NCI-H128 (cell line): ENCODE results near the gene MLEC.
"Not testable (repeated sequence)": the region's sequence is repeated elsewhere in the genome, so short reads cannot be mapped to it uniquely, and the experiment has no call there.

Experiments used
- DNase-seq: peaks from one replicate; lab custom pipeline; 2025; ENCODE audit not compliant: unreplicated experiment; lab: John Stamatoyannopoulos, UW

Gene MLEC

GRCh38 chr12:120661432-120661831, 25.5 kb upstream of the MLEC start:
- DNase-seq = no peak

DNA sequence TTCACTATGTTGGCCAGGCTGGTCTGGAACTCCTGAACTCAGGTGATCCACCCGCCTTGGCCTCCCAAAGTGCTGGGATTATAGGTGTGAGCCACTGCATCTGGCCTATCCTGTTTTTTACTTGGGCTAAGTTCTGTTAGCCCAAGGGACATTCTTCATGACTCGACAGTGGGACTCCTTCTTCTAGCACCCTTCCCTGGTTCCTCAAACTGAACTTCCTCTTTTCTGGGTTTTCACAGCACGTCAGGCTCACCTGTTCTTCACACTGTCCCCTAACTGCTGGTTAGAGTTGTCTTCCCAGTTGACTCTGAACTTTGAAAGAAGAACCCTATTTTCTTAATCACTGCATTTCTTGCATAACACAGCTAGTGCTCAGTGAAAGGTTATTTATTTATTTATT, 24.1 kb upstream of the MLEC start:
- DNase-seq = no peak

DNA sequence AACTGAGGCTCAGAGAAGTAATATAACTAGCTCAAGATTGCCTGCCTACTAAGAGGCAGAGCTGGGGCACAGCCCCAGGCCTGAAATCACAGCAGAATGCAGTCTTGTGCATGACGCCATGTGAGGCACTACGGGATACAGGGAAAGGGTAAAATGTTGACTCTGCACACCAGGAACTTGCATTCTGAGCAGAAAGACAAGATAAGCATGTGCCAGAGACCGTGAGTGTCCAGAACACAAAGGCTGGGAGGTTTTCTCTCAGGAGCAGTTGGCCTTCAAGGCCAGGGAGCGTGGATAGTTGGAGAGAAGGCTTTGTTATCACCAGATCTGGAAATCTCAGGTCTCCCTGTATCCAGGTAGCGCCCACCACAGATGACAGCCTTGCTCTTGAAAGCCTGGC, 23.2 kb upstream of the MLEC start:
- no peak for DNase-seq

GRCh38 chr12:120666571-120667390, 20.2 kb upstream of the MLEC start:
- no peak for DNase-seq

- DNase-seq = no peak
Observed at GRCh38 chr12:120668091-120668867, 18.7 kb upstream of the MLEC start.

DNA sequence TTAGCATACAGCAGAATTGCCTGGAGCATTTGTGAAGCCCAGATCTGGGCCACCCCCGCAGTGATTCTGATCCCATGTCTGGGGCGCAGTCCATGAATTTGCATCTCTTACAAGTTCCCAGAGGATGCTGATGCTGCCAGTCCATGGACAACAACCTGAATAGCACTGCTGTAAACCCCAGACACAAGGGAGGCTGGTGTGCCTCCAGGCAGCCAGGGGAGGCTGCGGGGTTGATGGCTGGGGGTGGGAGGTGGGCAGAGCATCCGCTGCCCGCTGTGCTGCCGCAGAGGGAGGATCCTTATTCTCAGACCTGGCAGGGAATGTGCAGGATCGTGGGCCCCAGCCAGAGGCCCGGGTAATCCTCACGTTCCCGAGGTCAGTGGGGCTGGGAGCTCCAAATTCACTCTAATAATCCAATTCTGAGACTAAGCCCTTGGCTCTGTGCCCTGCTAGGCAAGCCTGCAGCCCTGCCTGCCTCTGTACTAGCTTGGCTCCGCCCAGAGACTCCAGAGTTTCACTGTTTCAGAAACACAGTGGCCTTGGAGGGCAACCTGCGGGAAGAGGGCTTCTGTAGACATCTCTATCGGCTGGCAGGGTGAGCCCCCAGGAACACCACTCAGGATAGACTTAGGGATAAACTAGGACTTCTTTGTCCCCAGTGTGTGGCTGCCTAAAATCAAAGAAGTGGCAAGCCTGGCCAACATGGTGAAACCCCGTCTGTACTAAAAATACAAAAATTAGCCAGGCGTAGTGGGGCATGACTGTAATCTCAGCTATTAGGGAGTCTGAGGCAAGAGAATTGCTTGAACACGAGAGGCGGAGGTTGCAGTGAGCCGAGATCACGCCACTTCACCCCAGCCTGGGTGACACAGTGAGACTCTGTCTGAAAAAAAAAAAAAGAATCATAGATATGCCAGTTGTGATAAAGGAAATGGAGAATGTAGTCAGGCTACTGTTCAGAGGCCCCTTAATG, 17.8 kb upstream of the MLEC start:
- DNase-seq = no peak

DNA sequence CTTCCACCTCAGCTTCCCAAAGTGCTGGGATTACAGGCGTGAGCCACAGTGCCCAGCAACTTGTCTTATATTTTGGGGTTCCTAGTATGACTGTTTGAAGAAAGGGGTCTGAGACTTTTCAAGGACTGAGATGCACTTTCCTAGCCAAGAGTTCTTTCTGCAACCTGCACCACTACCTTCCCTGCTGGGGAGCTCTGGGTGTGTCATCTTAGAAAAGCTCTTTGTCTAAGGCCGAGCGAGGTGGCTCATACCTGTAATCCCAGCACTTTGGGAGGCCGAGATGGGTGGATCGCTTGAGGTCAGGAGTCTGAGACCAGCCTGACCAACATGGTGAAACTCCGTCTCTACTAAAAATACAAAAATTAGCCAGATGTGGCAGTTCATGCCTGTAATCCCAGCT, 16.7 kb upstream of the MLEC start:
- DNase-seq = not testable (repeated sequence)

DNA sequence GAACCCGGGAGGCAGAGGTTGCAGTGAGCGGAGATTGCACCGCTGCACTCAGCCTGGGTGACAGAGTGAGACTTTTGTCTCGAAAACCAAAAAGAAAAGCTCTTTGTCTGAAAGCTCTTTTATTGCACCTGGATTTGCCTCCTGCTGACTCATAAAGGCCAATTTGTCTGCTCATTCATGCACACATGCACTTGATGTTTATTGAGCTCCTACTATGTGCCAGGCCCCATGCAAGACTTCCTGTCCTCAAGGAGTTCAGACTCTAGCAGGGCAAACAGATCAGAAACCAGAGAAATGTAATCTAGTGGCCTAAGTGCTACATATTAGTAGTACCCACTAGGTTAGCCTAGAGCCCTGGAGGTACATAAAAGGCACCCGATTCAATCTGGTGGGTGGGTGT, 16.3 kb upstream of the MLEC start:
- DNase-seq = no peak

- DNase-seq = no peak
Observed at GRCh38 chr12:120674097-120674636, 12.8 kb upstream of the MLEC start.

DNA sequence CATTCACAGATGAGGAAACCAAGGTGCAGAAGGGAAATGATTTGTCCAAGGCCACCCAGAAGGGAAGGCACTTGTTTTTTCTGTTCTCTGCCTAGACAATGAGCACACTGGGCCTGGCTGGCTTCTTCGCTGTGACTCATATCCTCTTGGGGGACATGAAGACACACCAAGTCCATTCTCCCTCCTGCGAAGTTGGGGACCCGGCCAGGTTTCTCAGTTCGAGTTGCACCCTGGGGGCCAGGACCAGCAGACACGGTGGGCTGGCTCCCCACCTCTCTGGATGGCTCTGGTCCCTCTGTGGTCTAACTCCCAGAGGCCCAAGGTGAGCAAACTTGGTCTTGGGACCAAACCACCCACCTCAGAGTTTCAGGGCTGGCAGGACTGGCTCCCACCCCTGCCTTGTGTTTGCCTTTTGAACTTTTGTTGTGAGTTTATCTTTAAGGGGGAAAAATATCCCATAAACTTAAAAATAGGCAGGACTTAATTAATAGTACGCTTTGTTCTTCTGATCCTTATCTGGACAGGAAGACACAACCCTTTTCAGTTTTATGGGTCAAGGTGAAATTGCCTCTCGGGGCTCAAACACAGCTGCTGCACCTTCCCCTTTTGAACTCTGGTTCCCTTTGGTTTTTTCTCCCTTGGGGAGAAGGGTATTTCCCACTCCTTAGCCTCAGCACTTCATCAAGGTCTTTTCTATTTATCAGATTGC, 9.0 kb upstream of the MLEC start:
- DNase-seq = no peak

DNA sequence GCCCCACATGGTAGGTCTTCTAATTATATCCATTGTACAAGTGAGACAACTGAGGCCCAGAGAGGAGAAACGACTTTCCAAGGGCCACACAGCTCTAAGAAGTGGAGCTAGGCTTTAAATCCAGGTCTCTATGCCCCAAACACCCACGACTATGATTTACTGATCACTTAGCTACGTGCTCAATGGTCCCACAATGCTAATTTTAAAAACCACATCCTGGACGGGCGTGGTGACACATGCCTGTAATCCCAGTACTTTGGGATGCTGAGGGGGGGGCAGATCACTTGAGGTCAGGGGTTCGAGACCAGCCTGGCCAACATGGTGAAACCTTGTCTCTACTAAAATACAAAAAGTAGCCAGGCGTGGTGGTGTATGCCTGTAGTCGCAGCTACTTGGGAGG, 8.4 kb upstream of the MLEC start:
- DNase-seq = no peak

GRCh38 chr12:120680165-120680738, 6.7 kb upstream of the MLEC start:
- DNase-seq = no peak

DNA sequence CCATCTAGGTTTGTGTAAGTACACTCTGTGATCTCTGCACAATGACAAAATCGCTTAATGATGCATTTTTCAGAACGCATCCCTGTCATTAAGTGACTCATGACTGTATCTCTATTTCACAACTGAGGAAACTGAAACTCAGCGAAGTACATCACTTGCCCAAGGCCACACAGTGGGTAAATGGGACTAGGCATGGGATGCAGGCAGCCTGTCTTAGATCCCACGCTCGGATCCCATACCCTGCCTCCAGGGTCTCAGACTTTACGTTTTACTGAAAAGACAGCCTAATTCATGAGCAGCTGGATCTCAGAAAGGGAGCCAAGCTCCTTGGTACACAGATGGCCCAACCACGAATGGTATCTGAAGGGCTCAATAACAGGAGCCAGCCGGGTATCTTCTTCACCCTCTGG, 2.4 kb upstream of the MLEC start:
- no peak for DNase-seq

DNA sequence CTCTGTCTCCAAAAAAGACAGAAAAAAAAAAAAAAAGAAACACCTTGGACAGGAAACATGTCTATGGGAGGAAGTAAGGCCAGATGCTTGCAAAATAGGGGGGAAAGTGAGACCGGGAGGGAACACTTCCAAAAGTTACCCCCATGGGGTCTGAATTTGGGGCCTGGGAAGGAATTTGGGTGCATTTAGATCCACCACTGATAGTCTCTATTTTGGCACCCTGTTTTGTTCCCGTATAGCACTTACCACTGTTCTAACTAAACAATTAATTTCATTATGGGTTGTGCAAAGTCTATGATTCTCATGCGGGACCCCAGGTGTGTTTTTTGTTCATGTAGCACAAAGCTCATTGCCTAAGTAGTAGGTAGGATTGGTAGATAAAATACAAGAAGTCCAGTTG, 1.4 kb upstream of the MLEC start:
- DNase-seq = no peak

- peak; percentile 94 for DNase-seq
Observed at GRCh38 chr12:120686151-120686689, 729 bp upstream of the MLEC start.

GRCh38 chr12:120687578-120688289, 785 bp downstream of the MLEC start:
- DNase-seq = no peak

DNA sequence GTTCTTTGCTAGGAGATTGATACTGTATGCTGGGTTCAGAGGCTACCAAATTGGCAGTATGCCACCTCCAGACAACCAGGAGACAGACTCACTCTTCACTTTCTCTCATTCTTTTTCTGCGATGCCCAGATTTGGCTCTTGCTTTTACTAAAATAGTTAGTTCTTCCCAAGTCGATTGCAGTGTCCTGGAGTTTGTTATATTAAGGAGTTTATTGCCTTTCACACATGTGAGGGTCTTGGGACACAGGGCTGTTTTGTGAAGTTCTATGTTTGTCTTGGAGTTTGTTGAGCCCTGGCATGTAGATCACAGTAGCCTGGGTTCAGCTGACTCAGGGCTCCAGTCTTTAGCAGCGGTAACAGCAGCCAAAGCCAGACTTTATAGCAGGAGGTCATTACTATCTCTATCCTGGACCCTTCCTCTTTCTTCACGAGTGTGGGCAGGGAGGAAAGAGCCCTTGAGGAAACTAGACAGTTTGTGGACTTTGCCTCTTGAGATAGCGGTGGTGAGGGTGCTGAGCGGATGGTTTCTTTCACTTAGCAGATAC, 1.6 kb downstream of the MLEC start:
- no peak for DNase-seq

DNA sequence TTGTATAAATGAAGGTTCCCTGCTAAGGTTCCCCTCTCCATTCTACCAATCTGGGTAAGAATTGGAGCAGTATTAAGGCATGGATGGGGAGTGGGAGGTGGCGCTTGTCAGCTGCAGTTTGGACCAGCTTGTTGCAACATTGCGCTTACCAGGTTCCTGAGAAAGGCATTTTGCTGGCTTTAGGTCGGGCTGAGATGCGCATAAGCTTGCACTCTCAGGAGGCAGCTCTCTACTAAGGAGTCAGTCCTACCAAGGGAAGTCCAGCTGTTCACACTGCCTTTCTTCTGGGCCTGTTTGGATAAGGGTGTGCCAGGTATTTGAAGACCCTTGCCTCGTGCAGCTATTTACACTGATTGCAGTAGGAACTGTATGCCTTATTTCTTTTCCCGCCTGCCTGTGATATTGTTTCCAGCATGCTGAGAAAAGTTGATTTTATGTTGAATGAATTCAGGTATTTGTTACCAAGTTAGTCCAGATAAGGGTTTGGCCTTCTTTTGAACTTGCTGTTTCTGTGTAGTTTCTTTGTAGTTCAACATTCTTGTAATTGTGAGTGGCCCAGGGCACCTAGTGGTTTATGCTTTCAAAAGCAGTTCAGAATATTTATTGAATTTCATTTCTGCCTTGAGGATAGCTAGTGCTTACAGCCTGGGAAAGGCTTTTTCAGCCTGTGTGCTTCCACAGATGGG, 2.6 kb downstream of the MLEC start:
- DNase-seq = no peak
